GM12872 (cell line): ENCODE results near the gene TMEM117.

Experiments used
- TF ChIP-seq, protein P1 (sequence below): IDR thresholded peaks from 3 replicates; pipeline ENCODE4 v1.5.1; 2011; ENCODE audit warnings: low read depth, mild to moderate bottlenecking, low read length, moderate library complexity; ENCODE audit not compliant: insufficient read depth

The TMEM117 gene

DNA sequence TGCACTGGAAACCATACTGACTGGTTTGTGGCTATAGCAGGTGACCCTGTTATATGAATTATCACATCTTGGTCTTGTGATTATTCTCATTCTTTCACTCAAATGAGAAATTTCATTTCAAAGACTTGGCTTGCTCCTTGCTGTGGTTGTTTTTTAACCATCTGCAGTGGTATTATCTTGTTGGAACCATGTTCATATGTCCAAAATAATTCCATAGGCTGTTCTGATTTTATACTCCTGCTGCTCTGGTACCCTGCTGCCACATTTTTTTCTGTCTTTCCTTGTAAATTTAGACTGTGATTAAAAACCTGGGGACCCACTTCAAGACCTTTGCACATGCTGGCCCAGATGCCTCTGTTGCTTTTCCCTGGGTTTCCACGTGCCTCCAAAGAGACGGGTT lies 190.2 kb downstream of the TMEM117 start:
- TF ChIP-seq, protein P1, sequence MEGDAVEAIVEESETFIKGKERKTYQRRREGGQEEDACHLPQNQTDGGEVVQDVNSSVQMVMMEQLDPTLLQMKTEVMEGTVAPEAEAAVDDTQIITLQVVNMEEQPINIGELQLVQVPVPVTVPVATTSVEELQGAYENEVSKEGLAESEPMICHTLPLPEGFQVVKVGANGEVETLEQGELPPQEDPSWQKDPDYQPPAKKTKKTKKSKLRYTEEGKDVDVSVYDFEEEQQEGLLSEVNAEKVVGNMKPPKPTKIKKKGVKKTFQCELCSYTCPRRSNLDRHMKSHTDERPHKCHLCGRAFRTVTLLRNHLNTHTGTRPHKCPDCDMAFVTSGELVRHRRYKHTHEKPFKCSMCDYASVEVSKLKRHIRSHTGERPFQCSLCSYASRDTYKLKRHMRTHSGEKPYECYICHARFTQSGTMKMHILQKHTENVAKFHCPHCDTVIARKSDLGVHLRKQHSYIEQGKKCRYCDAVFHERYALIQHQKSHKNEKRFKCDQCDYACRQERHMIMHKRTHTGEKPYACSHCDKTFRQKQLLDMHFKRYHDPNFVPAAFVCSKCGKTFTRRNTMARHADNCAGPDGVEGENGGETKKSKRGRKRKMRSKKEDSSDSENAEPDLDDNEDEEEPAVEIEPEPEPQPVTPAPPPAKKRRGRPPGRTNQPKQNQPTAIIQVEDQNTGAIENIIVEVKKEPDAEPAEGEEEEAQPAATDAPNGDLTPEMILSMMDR, result no peak

DNA sequence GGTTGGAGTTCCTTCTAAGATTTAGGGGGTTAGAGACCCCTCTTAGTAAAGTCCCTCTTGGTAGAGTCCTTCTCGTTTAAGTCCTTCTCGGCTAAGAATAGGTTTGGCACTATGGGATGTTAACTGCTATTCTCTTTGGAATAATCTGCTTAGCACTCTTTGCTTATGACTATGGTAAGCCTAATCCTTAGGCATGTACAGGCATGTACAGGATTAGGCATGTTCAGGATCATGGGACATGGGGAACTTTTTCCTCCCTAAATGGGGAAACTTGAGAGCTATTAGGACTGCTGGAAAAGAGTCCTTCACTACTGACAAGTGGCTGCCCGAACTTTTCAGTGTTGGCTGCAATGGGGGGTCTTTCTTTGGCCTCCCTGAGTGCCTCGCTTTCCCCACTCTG lies 193.3 kb downstream of the TMEM117 start:
- TF ChIP-seq, protein P1, result no peak

DNA sequence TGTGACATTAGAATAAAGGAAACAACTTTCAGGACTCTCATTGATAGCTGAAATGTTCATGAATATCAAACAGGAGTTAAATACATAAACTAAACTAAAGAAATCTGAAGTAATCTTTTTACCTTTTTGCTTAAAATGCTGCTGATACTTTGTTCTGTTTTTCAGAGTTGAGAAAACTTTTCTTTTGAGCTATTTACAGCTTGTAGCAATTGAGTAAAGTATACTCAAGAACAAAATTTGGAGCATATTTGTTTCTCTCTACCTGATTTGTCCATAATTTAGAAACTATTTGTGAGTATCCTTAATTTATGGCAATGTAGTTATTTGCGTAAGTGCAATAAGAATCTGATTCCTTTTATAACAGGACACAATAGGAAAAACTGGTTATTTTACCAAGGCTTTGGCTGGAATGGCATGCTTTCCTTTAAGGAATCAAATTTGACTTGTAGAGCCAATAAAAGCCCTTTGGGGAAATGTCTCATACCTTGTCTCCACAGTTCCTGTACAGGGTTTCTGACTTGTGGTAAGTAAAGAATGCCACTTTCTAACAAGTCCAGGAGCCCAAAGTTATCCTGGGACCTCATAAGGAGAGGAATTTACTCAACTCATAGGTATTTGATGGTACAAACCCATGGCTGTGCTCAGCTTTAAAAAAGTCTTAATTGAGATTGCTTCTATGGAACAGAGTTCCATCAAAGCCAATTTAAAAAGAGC lies 195.7 kb downstream of the TMEM117 start:
- TF ChIP-seq, protein P1, result no peak

DNA sequence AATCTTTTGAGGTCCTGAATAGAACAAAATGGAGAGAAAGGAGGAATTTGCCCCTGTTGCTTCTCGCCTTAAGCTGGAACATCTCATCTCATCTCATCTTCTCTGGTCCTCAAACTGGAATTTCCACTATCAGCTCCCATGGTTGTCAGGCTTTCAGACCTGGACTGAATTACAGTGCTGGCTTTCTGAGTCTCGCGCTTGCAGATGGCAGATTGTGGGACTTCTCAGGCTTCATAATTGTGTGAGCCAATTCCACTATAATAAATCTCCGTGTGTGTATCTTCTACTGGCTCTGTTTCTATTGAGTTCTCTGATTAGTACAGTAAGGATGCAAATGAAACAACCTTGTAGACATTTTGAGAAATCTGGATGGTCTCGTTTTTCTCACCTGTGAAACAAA lies 199.0 kb downstream of the TMEM117 start:
- TF ChIP-seq, protein P1, result no peak

DNA sequence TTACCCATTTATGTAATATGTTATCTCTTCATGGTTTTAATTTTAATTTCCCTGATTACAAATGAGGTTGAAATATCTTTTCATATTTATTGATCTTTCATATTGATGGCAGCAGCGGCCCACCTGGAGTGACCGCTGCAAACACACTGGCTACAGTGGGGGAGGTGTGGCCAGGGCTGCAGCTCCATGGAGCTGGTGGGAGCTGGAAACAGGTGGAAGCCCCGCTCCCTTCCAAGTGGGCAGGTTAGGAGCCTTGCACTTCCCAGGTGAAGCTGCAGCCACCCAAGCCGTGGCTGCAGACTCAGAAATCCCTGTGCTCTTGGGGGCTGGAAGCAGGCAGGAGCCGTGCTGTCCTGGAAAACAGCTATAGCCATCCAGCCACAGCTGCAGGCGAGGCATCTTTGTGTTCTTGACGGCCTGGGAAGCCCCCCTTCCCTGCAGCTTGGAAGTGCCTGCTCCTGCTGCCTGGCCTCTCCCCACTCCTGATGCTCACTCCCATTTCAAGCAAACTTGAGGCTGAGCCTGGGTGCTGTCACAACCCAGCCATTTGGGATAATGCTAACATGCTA lies 201.1 kb downstream of the TMEM117 start:
- TF ChIP-seq, protein P1, result no peak

DNA sequence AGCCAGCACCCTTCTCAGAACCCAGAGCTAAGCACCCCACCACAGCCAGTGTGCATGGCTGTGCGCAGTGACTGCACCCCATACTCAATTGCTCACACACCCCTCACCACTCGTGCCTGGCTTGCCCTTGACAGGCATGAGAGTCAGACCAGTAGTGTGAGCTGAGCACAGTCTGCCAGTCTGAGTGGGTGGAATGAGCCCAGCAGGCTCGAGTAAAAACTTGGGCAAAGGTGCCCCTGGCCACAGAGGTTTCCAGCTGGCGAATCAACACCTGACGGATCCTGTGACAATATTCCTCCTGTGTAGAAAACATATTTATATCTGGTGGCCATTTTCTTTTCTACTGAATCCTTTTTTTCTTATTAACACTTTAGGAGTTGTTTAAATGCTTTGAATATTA lies 202.5 kb downstream of the TMEM117 start:
- TF ChIP-seq, protein P1, result no peak

DNA sequence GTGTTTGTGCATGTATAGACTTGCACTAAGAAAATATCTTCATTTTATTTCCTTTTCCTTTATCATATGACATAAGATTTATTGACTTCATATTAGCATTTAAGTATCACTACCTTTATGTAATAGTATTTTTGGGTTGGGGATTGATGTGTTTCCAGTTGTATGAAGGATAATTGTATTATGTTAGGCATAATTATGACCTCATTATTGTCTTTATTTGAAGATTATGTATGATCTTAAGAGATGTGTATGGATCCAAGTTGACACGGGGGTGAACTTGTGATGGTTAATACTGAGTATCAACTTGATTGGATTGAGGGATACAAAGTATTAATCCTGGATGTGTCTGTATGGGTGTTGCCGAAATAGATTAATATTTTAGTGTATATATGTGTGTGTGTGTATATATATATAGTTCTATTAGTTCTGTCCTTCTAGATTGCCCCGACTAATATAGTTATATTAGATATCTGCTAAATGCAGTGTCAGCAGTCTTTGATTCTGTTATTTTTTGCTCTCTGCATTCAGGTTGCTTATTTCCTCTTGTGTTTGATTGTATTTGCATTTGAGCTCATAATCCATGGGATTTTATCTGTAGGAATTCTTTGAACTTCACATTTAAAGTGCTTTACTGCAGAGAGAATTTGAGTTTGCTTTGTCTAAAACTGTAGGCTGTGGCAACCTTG lies 211.0 kb downstream of the TMEM117 start:
- TF ChIP-seq, protein P1, result no peak
